Esophagus squamous epithelium (tissue), 4 donors: ENCODE results near the gene GRB7.

Experiments
- CTCF ChIP-seq, 6 experiments: fragments of 450-650 bp in 4 of 6; fragments of 200-600 bp in 2 of 6; sonication (generic) in 2 of 6; IDR thresholded peaks; one replicate each; pipeline ENCODE4 v1.5.1; 2016 to 2019; ENCODE audit warnings: antibody characterized with exemption in 6 of 6, mild to moderate bottlenecking in 4 of 6, moderate library complexity in 4 of 6
- POLR2A ChIP-seq, 4 donors: fragments of 450-650 bp; IDR thresholded peaks; one replicate each; pipeline ENCODE4 v1.6.1; 2017; ENCODE audit warnings: antibody characterized with exemption in 4 of 4, mild to moderate bottlenecking in 4 of 4, moderate library complexity in 3 of 4

- TF ChIP-seq CTCF (IDR thresholded peaks at IDR 0.05) (no peak), POLR2A (IDR thresholded peaks at IDR 0.05) (no peak)
These were observed 20.1 kb upstream of the GRB7 start for GRCh38 chr17:39717660-39718059.
